ENCODE results near the gene TMEM63B.

- TF ChIP-seq POLR2A (IDR thresholded peaks at IDR 0.05; ENCODE audit: low read length) (no peak), GATA1 (IDR thresholded peaks at IDR 0.05; ENCODE audit: low read depth, low read length) (no peak)
Measured at GRCh38 chr6:44086931-44087574, 40.3 kb upstream of the TMEM63B start.
